ENCODE results near the gene ZNF512.

The ZNF512 gene

GRCh38 chr2:27571681-27572080, 11.2 kb upstream of the ZNF512 start:
- H3K14ac ChIP-seq (ENCODE audit: low read length) = no peak overlapping the region
- no peaks in the 10 kb centered on the region for H3K79me1 ChIP-seq (ENCODE audit: low read depth, low read length)
- no CpG with 5 or more reads among the region's 1 CpG for WGBS, 2 donors (ENCODE audit: extremely low coverage in 2 of 2, insufficient read length in 2 of 2, insufficient replicate concordance in 1 of 2)
- no peak overlapping the region for H3K18ac ChIP-seq (ENCODE audit: low read length)
- H3K4ac ChIP-seq (ENCODE audit: low read length) = no peak overlapping the region
- no peak overlapping the region for H3K9ac ChIP-seq (ENCODE audit: low read depth, low read length, poor library complexity)
- H3K9me3 ChIP-seq (replicated peaks in 1 of 2; ENCODE audit: control insufficient read depth in 2 of 2, insufficient read depth in 1 of 2, low read depth in 1 of 2, low read length in 2 of 2) = peaks cover 6 to 32% of the 10 kb centered on the region in 2 donors
- H3K27me3 ChIP-seq (ENCODE audit: control insufficient read depth in 3 of 3, insufficient read depth in 3 of 3, low read depth in 1 of 3, low read length in 3 of 3) = peaks cover 0 to 2% (median 0%) of the 10 kb centered on the region in 3 experiments
- no peak overlapping the region for H2AK5ac ChIP-seq (ENCODE audit: low read depth, low read length)
- DNase-seq (ENCODE audit: low spot score) = no peak
- no peak overlapping the region for H4K8ac ChIP-seq (ENCODE audit: low read depth, low read length)
- no peak overlapping the region for H2BK12ac ChIP-seq (ENCODE audit: low read length)
- H3K27ac ChIP-seq (replicated peaks; ENCODE audit: low read length) = no peak overlapping the region
- no peak overlapping the region for H3K23ac ChIP-seq (ENCODE audit: low read depth, low read length, poor library complexity)
- H2BK120ac ChIP-seq (ENCODE audit: low read depth, low read length) = no peak overlapping the region
- H3K4me2 ChIP-seq (ENCODE audit: insufficient read depth, low read length, poor library complexity, severe bottlenecking) = no peak overlapping the region
- no peak overlapping the region for H4K91ac ChIP-seq (ENCODE audit: low read depth, low read length, poor library complexity)
- no peak overlapping the region for H3K4me3 ChIP-seq (ENCODE audit: low read length in 2 of 2)
- no peak overlapping the region for H2BK5ac ChIP-seq (ENCODE audit: low read length)
- H3K36me3 ChIP-seq (replicated peaks in 1 of 2; ENCODE audit: control insufficient read depth in 2 of 2, insufficient read depth in 2 of 2, low read length in 2 of 2) = no peaks in the 10 kb centered on the region
- H2BK15ac ChIP-seq (ENCODE audit: low read length) = no peak overlapping the region
- H2AFZ ChIP-seq (ENCODE audit: low read length) = no peak overlapping the region
- H3K4me1 ChIP-seq (ENCODE audit: control insufficient read depth in 2 of 2, insufficient read depth in 1 of 2, low read depth in 1 of 2, low read length in 2 of 2) = no peaks in the 10 kb centered on the region

- Histone ChIP-seq H2AK5ac (ENCODE audit: low read depth, low read length) (no peak overlapping the region), H3K4ac (ENCODE audit: low read length) (no peak overlapping the region), H3K27me3 (ENCODE audit: control insufficient read depth in 3 of 3, insufficient read depth in 3 of 3, low read depth in 1 of 3, low read length in 3 of 3) (no peaks in the 10 kb centered on the region), H2BK5ac (ENCODE audit: low read length) (no peak overlapping the region), H2BK120ac (ENCODE audit: low read depth, low read length) (no peak overlapping the region), H2BK15ac (ENCODE audit: low read length) (no peak overlapping the region), H4K91ac (ENCODE audit: low read depth, low read length, poor library complexity) (no peak overlapping the region), H4K8ac (ENCODE audit: low read depth, low read length) (no peak overlapping the region), H3K4me2 (ENCODE audit: insufficient read depth, low read length, poor library complexity, severe bottlenecking) (no peak overlapping the region), H3K27ac (replicated peaks; ENCODE audit: low read length) (no peak overlapping the region), H3K4me3 (ENCODE audit: low read length in 2 of 2) (no peak overlapping the region), H3K79me1 (ENCODE audit: low read depth, low read length) (no peaks in the 10 kb centered on the region), H3K9me3 (replicated peaks in 1 of 2; ENCODE audit: control insufficient read depth in 2 of 2, insufficient read depth in 1 of 2, low read depth in 1 of 2, low read length in 2 of 2) (peaks cover 6 to 37% of the 10 kb centered on the region in 2 donors), H3K23ac (ENCODE audit: low read depth, low read length, poor library complexity) (no peak overlapping the region), H3K4me1 (ENCODE audit: control insufficient read depth in 2 of 2, insufficient read depth in 1 of 2, low read depth in 1 of 2, low read length in 2 of 2) (no peaks in the 10 kb centered on the region), H2BK12ac (ENCODE audit: low read length) (no peak overlapping the region), H3K14ac (ENCODE audit: low read length) (no peak overlapping the region), H3K9ac (ENCODE audit: low read depth, low read length, poor library complexity) (no peak overlapping the region), H2AFZ (ENCODE audit: low read length) (no peak overlapping the region), H3K18ac (ENCODE audit: low read length) (no peak overlapping the region), H3K36me3 (replicated peaks in 1 of 2; ENCODE audit: control insufficient read depth in 2 of 2, insufficient read depth in 2 of 2, low read length in 2 of 2) (no peaks in the 10 kb centered on the region)
- no peak for DNase-seq (ENCODE audit: low spot score)
- no CpG with 5 or more reads among the region's 2 CpGs for WGBS, 2 donors (ENCODE audit: extremely low coverage in 2 of 2, insufficient read length in 2 of 2, insufficient replicate concordance in 1 of 2)
Observed at GRCh38 chr2:27572439-27572838, 10.4 kb upstream of the ZNF512 start.

DNA sequence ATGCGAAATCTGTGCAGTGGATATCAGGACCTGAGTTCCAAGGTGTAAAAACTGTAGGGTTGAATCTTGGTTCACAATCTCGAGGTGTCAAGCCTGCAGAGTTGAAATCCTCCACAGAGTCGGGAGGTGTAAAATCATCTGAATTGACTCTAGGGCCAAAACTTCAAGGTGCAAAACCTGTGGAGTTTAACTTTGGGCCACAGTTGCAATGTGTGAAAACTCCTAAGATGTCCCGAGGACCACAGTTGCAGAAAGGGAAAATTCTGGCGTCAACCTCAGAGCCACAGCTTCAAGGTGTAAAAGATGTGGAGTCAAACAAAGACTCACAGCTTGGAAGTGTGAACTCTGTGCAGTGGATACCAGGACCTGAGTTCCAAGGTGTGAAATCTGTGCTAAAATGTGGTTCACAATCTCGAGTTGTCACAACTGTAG, 9.8 kb upstream of the ZNF512 start:
- H3K23ac ChIP-seq (ENCODE audit: low read depth, low read length, poor library complexity) = no peak overlapping the region
- no peak overlapping the region for H3K4me3 ChIP-seq (ENCODE audit: low read length in 2 of 2)
- no peak overlapping the region for H2BK12ac ChIP-seq (ENCODE audit: low read length)
- H3K14ac ChIP-seq (ENCODE audit: low read length) = no peak overlapping the region
- no peak overlapping the region for H3K27ac ChIP-seq (replicated peaks; ENCODE audit: low read length)
- H4K8ac ChIP-seq (ENCODE audit: low read depth, low read length) = no peak overlapping the region
- H3K4me2 ChIP-seq (ENCODE audit: insufficient read depth, low read length, poor library complexity, severe bottlenecking) = no peak overlapping the region
- H2AK5ac ChIP-seq (ENCODE audit: low read depth, low read length) = no peak overlapping the region
- no CpG with 5 or more reads among the region's 6 CpGs for WGBS, 2 donors (ENCODE audit: extremely low coverage in 2 of 2, insufficient read length in 2 of 2, insufficient replicate concordance in 1 of 2)
- no peak overlapping the region for H3K4ac ChIP-seq (ENCODE audit: low read length)
- H3K36me3 ChIP-seq (replicated peaks in 1 of 2; ENCODE audit: control insufficient read depth in 2 of 2, insufficient read depth in 2 of 2, low read length in 2 of 2) = no peaks in the 10 kb centered on the region
- no peaks in the 10 kb centered on the region for H3K79me1 ChIP-seq (ENCODE audit: low read depth, low read length)
- no peaks in the 10 kb centered on the region for H3K27me3 ChIP-seq (ENCODE audit: control insufficient read depth in 3 of 3, insufficient read depth in 3 of 3, low read depth in 1 of 3, low read length in 3 of 3)
- no peak for DNase-seq (ENCODE audit: low spot score)
- no peak overlapping the region for H2BK120ac ChIP-seq (ENCODE audit: low read depth, low read length)
- H2AFZ ChIP-seq (ENCODE audit: low read length) = no peak overlapping the region
- H3K18ac ChIP-seq (ENCODE audit: low read length) = no peak overlapping the region
- H3K4me1 ChIP-seq (ENCODE audit: control insufficient read depth in 2 of 2, insufficient read depth in 1 of 2, low read depth in 1 of 2, low read length in 2 of 2) = no peaks in the 10 kb centered on the region
- H3K9ac ChIP-seq (ENCODE audit: low read depth, low read length, poor library complexity) = no peak overlapping the region
- no peak overlapping the region for H4K91ac ChIP-seq (ENCODE audit: low read depth, low read length, poor library complexity)
- H3K9me3 ChIP-seq (replicated peaks in 1 of 2; ENCODE audit: control insufficient read depth in 2 of 2, insufficient read depth in 1 of 2, low read depth in 1 of 2, low read length in 2 of 2) = peaks cover 6 to 43% of the 10 kb centered on the region in 2 donors
- no peak overlapping the region for H2BK15ac ChIP-seq (ENCODE audit: low read length)
- H2BK5ac ChIP-seq (ENCODE audit: low read length) = no peak overlapping the region

GRCh38 chr2:27573452-27573851, 9.4 kb upstream of the ZNF512 start:
- Histone ChIP-seq H4K8ac (ENCODE audit: low read depth, low read length) (no peak overlapping the region), H2BK5ac (ENCODE audit: low read length) (no peak overlapping the region), H3K4ac (ENCODE audit: low read length) (no peak overlapping the region), H2BK12ac (ENCODE audit: low read length) (no peak overlapping the region), H3K4me2 (ENCODE audit: insufficient read depth, low read length, poor library complexity, severe bottlenecking) (no peak overlapping the region), H2AK5ac (ENCODE audit: low read depth, low read length) (no peak overlapping the region), H3K14ac (ENCODE audit: low read length) (no peak overlapping the region), H3K27ac (replicated peaks; ENCODE audit: low read length) (no peak overlapping the region), H3K18ac (ENCODE audit: low read length) (no peak overlapping the region), H3K9ac (ENCODE audit: low read depth, low read length, poor library complexity) (no peak overlapping the region), H2AFZ (ENCODE audit: low read length) (no peak overlapping the region), H2BK120ac (ENCODE audit: low read depth, low read length) (no peak overlapping the region), H3K4me3 (ENCODE audit: low read length in 2 of 2) (no peak overlapping the region), H3K23ac (ENCODE audit: low read depth, low read length, poor library complexity) (no peak overlapping the region), H3K79me1 (ENCODE audit: low read depth, low read length) (no peaks in the 10 kb centered on the region), H3K36me3 (replicated peaks in 1 of 2; ENCODE audit: control insufficient read depth in 2 of 2, insufficient read depth in 2 of 2, low read length in 2 of 2) (no peaks in the 10 kb centered on the region), H3K4me1 (ENCODE audit: control insufficient read depth in 2 of 2, insufficient read depth in 1 of 2, low read depth in 1 of 2, low read length in 2 of 2) (no peaks in the 10 kb centered on the region), H2BK15ac (ENCODE audit: low read length) (no peak overlapping the region), H3K9me3 (replicated peaks in 1 of 2; ENCODE audit: control insufficient read depth in 2 of 2, insufficient read depth in 1 of 2, low read depth in 1 of 2, low read length in 2 of 2) (peaks cover 6 to 47% of the 10 kb centered on the region in 2 donors), H3K27me3 (ENCODE audit: control insufficient read depth in 3 of 3, insufficient read depth in 3 of 3, low read depth in 1 of 3, low read length in 3 of 3) (no peaks in the 10 kb centered on the region), H4K91ac (ENCODE audit: low read depth, low read length, poor library complexity) (no peak overlapping the region)
- no CpG with 5 or more reads among the region's 3 CpGs for WGBS, 2 donors (ENCODE audit: extremely low coverage in 2 of 2, insufficient read length in 2 of 2, insufficient replicate concordance in 1 of 2)
- no peak for DNase-seq (ENCODE audit: low spot score)
